ENCODE results near the gene CD80. TPM values are rescaled to one million over a fixed set of nuclear protein-coding genes. Genes with fewer than 3 reads are reported as not detected.

CD80 gene, protein sequence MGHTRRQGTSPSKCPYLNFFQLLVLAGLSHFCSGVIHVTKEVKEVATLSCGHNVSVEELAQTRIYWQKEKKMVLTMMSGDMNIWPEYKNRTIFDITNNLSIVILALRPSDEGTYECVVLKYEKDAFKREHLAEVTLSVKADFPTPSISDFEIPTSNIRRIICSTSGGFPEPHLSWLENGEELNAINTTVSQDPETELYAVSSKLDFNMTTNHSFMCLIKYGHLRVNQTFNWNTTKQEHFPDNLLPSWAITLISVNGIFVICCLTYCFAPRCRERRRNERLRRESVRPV
- 691 and 699 TPM in 2 replicates for total RNA-seq (2013; cell fraction: nucleolus; rRNA removed)
- total RNA-seq (2014; rRNA removed) (68.7 and 83.3 TPM in 2 replicates), total RNA-seq (2014; rRNA removed; fragmentation: Illumina TruSeq; extraction: Trizol) (64.3 and 70.2 TPM in 2 replicates), total RNA-seq (2021) (51.8 and 54.4 TPM in 2 replicates), polyA plus RNA-seq (2011; rRNA removed) (137 and 157 TPM in 2 replicates), polyA plus RNA-seq (2014; fragmentation: Illumina TruSeq; extraction: Trizol) (61.8 and 81.6 TPM in 2 replicates), polyA plus RNA-seq (2014; fragmentation: Nextera tagmentation; extraction: Ambion mirVana) (10 to 100 TPM; 42.5 to 54.1 TPM), polyA plus RNA-seq (2014; rRNA removed) (60.9 and 68.5 TPM in 2 replicates), polyA plus RNA-seq (2016; fragmentation: Nextera tagmentation; extraction: Ambion mirVana) (10 to 100 TPM; 41.4 to 44.5 TPM), polyA minus RNA-seq (2011; rRNA and poly(A)+ RNA removed) (272 and 299 TPM in 2 replicates), Bru-seq, nascent RNA (percentile 98 among the genes with signal in this experiment), BruChase-seq, experiment 1, labeled RNA remaining after a 6-hour chase (percentile 97 among the genes with signal in this experiment), BruChase-seq, experiment 2, labeled RNA remaining after a 2-hour chase (percentile 96 among the genes with signal in this experiment)
- polyA plus RNA-seq (2011; ENCODE audit: low read depth), result 39.5 TPM
- polyA plus RNA-seq (2011; cell fraction: cytosol; rRNA removed), result 93.0 and 95.1 TPM in 2 replicates
- 106 and 129 TPM in 2 replicates for polyA plus RNA-seq (2011; cell fraction: nucleus; rRNA removed)
- 27.9 and 44.5 TPM in 2 replicates for polyA plus RNA-seq (2012)
- polyA minus RNA-seq (2011; cell fraction: cytosol; rRNA and poly(A)+ RNA removed), result 39.7 and 42.1 TPM in 2 replicates
- polyA minus RNA-seq (2011; cell fraction: nucleus; rRNA and poly(A)+ RNA removed), result 126 and 140 TPM in 2 replicates
- long read RNA-seq, experiment 1, transcript CD80-204 (6 exons, 1,491 nt), result major isoform, 5 of 15 reads
- long read RNA-seq, experiment 1, partial matches to known transcripts, result 3 of 15 reads
- long read RNA-seq, experiment 1, other reads (novel, unspliced or antisense), result 3 of 15 reads
- long read RNA-seq, experiment 2, transcript CD80-204 (6 exons, 1,491 nt), result major isoform, 46 of 143 reads
- long read RNA-seq, experiment 2, transcript CD80-201 (7 exons, 2,725 nt), result minor isoform, 32 of 143 reads
- long read RNA-seq, experiment 2, partial matches to known transcripts, result 44 of 143 reads
- long read RNA-seq, experiment 2, other reads (novel, unspliced or antisense), result 21 of 143 reads

DNA sequence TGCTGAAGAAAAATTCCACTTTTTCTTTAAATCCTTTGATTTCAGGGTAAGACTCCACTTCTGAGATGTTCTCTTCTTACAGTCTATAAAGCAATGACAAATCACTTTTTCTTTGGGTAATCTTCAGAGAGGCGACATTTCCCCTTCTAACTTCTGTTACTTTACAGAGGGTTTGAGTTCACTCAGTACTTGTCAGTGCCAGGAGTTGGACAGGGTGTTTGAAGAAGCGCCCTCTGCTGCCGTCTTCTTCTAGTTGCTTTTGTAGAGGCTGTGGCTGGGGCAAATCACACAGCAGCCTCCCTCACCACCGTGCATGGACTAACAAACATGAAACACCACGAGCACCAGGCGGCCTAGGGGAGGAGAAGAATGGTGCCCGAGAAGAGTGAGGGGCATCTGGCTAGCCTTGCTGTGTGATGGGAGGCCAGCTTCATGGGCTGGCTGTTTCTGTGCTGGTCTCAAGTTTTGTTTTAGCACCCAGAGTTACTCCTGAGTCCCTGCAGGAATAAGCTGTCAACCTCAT, at the start of gene CD80:
TSS of gene CD80 (minus strand) at position 174 of the 523 bp plus-strand sequence. CDS start 1,886 bp downstream, outside the sequence.
- peaks cover 2% of the 10 kb centered on the region; the same call in 2 of the 3 replicates for H3K9me3 ChIP-seq (replicated peaks; ENCODE audit: control insufficient read depth, insufficient read depth, low read length)
- in situ Hi-C loops (cut with MboI), result no loop called here
- H2AFZ ChIP-seq (ENCODE audit: control insufficient read depth, low read depth, low read length), result peak within 1 kb of the TSS; percentile 67
- H4K20me1 ChIP-seq (ENCODE audit: control insufficient read depth, insufficient read depth), result no peaks in the 10 kb centered on the region
- H3K4me3 ChIP-seq, result peak within 1 kb of the TSS; percentile 76
- 0% methylated on average over 7 of the region's 7 CpGs for WGBS (ENCODE audit: insufficient coverage, insufficient replicate concordance, low lambda C conversion rate, missing lambda C conversion rate)
- ChIA-PET RAD21 (ENCODE audit: unreplicated experiment) (interaction anchor here (0.7 to 11.9 kb wide), 24 partner anchors 8 to 266 kb away, joined by 3 to 239 read pairs (median 5); partner anchors contain the start of genes ADPRH, COX17, PLA1A and TMEM39A), POLR2A (interaction anchor here (0.6 to 6.4 kb wide), 18 partner anchors 9 to 137 kb away, joined by 3 to 104 read pairs (median 5); partner anchors contain the start of genes ADPRH, COX17, PLA1A and TIMMDC1), CTCF (interaction anchor here (0.7 to 6.0 kb wide), 31 partner anchors 10 to 677 kb away, joined by 3 to 60 read pairs (median 5); partner anchors contain the start of genes ARHGAP31, TIMMDC1 and TMEM39A), SMC1A (ENCODE audit: uncharacterized antibody, unreplicated experiment) (interaction anchor here (0.9 to 8.9 kb wide), 24 partner anchors 9 to 290 kb away, joined by 3 to 151 read pairs (median 6); partner anchors contain the start of genes ADPRH, COX17 and PLA1A)
- peak within 1 kb of the TSS; percentile 98 for H3K4me2 ChIP-seq (ENCODE audit: control insufficient read depth, insufficient read depth)
- intact Hi-C loops (cut with micrococcal nuclease; ENCODE audit: unreplicated experiment), result loop anchor here (1.0 to 10.0 kb wide), 7 partner anchors 61 to 535 kb away; partner anchors contain the start of genes COX17, GSK3B, POGLUT1 and TIMMDC1
- peaks cover 80% of the 10 kb centered on the region for H3K79me2 ChIP-seq (ENCODE audit: control insufficient read depth, insufficient read depth, low read length)
- peak; percentile 72 for ATAC-seq
- H3K9ac ChIP-seq (ENCODE audit: control insufficient read depth, insufficient read depth, low read length), result peak within 1 kb of the TSS; percentile 99
- peaks cover 0 to under 1% of the 10 kb centered on the region in 2 experiments; a peak in 1 of 4 replicates for H3K36me3 ChIP-seq (ENCODE audit: control insufficient read depth in 2 of 2, insufficient read depth in 2 of 2, low read length in 1 of 2)
- H3K27me3 ChIP-seq (replicated peaks in 1 of 2; ENCODE audit: control insufficient read depth in 2 of 2, insufficient read depth in 2 of 2, low read length in 1 of 2), result no peaks in the 10 kb centered on the region
- DNase-seq (ENCODE audit: low read depth, low spot score), result peak; percentile 82
- peak within 1 kb of the TSS; percentile 98 for H3K27ac ChIP-seq (ENCODE audit: control insufficient read depth, insufficient read depth)
- H3K4me1 ChIP-seq (ENCODE audit: control insufficient read depth, insufficient read depth, low read length), result peaks cover 22% of the 10 kb centered on the region
- no TSS peak for BruUV-seq (replicated peaks)
- no peak for FAIRE-seq
- TF ChIP-seq CBX5 (IDR thresholded peaks at IDR 0.05; ENCODE audit: low read depth) (peak; percentile 54; the same call in 1 of the 2 replicates), BCL11A (IDR thresholded peaks at IDR 0.05; ENCODE audit: low read depth, low read length) (no peak), EP300 (IDR thresholded peaks at IDR 0.05; ENCODE audit: borderline replicate concordance in 1 of 2, control insufficient read depth in 1 of 2, low read depth in 2 of 2, low read length in 2 of 2) (peak in 1 of 2 experiments; percentile 22; a peak in 1 of 4 replicates), YY1 (IDR thresholded peaks at IDR 0.05; ENCODE audit: low read depth, low read length) (peak; percentile 71), PML (IDR thresholded peaks at IDR 0.05; ENCODE audit: low read length) (peak; percentile 71), IKZF1 (conservative IDR thresholded peaks at IDR 0.05) (0 out of 2 replicates have a peak, but pooled peaks have one; percentile 50), ZNF384 (IDR thresholded peaks at IDR 0.05; ENCODE audit: borderline replicate concordance, low read depth, low read length) (peak; percentile 34; the same call in 1 of the 2 replicates), MTA3 (IDR thresholded peaks at IDR 0.05; ENCODE audit: borderline replicate concordance, low read length) (no peak)
- TF ChIP-seq, protein P1, sequence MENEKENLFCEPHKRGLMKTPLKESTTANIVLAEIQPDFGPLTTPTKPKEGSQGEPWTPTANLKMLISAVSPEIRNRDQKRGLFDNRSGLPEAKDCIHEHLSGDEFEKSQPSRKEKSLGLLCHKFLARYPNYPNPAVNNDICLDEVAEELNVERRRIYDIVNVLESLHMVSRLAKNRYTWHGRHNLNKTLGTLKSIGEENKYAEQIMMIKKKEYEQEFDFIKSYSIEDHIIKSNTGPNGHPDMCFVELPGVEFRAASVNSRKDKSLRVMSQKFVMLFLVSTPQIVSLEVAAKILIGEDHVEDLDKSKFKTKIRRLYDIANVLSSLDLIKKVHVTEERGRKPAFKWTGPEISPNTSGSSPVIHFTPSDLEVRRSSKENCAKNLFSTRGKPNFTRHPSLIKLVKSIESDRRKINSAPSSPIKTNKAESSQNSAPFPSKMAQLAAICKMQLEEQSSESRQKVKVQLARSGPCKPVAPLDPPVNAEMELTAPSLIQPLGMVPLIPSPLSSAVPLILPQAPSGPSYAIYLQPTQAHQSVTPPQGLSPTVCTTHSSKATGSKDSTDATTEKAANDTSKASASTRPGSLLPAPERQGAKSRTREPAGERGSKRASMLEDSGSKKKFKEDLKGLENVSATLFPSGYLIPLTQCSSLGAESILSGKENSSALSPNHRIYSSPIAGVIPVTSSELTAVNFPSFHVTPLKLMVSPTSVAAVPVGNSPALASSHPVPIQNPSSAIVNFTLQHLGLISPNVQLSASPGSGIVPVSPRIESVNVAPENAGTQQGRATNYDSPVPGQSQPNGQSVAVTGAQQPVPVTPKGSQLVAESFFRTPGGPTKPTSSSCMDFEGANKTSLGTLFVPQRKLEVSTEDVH (IDR thresholded peaks at IDR 0.05; ENCODE audit: low read depth, partially characterized antibody), result no peak
- TF ChIP-seq, protein P2, sequence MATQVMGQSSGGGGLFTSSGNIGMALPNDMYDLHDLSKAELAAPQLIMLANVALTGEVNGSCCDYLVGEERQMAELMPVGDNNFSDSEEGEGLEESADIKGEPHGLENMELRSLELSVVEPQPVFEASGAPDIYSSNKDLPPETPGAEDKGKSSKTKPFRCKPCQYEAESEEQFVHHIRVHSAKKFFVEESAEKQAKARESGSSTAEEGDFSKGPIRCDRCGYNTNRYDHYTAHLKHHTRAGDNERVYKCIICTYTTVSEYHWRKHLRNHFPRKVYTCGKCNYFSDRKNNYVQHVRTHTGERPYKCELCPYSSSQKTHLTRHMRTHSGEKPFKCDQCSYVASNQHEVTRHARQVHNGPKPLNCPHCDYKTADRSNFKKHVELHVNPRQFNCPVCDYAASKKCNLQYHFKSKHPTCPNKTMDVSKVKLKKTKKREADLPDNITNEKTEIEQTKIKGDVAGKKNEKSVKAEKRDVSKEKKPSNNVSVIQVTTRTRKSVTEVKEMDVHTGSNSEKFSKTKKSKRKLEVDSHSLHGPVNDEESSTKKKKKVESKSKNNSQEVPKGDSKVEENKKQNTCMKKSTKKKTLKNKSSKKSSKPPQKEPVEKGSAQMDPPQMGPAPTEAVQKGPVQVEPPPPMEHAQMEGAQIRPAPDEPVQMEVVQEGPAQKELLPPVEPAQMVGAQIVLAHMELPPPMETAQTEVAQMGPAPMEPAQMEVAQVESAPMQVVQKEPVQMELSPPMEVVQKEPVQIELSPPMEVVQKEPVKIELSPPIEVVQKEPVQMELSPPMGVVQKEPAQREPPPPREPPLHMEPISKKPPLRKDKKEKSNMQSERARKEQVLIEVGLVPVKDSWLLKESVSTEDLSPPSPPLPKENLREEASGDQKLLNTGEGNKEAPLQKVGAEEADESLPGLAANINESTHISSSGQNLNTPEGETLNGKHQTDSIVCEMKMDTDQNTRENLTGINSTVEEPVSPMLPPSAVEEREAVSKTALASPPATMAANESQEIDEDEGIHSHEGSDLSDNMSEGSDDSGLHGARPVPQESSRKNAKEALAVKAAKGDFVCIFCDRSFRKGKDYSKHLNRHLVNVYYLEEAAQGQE (IDR thresholded peaks at IDR 0.05; ENCODE audit: low read depth, low read length), result no peak
